ENCODE results near the gene NRP1. TPM values are rescaled to one million over a fixed set of nuclear protein-coding genes. Genes with fewer than 3 reads are reported as not detected.

The NRP1 gene
- total RNA-seq, 1 donor from 2014 or later, result 122 TPM

DNA sequence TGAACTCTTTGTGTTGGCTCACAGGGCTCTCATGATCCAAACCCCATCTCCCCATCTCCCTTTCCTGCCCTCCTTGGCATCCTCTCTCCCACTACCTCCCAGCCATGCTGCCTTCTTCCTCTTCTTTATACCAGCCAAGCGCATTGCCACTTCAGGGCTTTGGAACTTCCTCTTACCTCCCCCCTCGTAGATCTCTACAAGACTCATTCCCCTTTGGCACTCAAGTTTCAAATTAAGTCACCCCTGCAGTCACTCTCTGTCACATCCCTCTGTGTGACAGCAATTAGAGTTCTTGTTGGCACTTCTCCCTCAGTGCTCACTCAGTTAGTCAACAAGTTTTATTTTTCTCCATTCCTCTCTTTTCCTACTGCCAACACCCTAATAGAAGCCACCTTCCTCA is 20.8 kb upstream of the NRP1 start:
- Histone ChIP-seq H3K36me3 (no peaks in the 10 kb centered on the region), H3K4me3 (no peak overlapping the region), H3K27ac (no peak overlapping the region), H3K27me3 (no peaks in the 10 kb centered on the region), H3K4me1 (no peaks in the 10 kb centered on the region), H3K9me3 (no peaks in the 10 kb centered on the region)
- TF ChIP-seq CTCF (IDR thresholded peaks at IDR 0.05), result no peak
- no peak for DNase-seq (ENCODE audit: low spot score in 2 of 2)
- intact Hi-C loops (cut with DNase I), result no loop called here

DNA sequence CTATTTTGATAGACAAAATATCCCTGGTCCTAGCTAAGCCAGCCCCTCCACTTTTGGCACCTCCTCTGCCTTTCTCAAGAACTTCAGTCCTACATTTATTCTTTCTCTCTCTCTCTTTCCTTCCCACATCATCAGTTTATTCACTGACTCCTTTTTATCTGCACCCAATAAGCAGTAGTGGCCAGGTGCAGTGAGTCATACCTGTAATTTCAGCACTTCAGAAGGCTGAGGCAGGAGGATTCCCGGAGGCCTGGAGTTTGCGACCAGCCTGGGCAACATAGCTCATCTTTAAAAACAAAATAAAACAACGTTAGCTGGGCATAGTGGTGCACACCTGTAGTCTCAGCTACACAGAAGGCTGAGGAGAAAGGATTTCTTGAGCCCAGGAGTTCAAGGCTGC is 19.4 kb upstream of the NRP1 start:
- H3K27ac ChIP-seq, result no peak overlapping the region
- no peaks in the 10 kb centered on the region for H3K9me3 ChIP-seq
- H3K4me3 ChIP-seq, result no peak overlapping the region
- TF ChIP-seq CTCF (IDR thresholded peaks at IDR 0.05), result no peak
- no peaks in the 10 kb centered on the region for H3K4me1 ChIP-seq
- no peak for DNase-seq (ENCODE audit: low spot score in 2 of 2)
- intact Hi-C loops (cut with DNase I), result no loop called here
- H3K27me3 ChIP-seq, result no peaks in the 10 kb centered on the region
- no peaks in the 10 kb centered on the region for H3K36me3 ChIP-seq

DNA sequence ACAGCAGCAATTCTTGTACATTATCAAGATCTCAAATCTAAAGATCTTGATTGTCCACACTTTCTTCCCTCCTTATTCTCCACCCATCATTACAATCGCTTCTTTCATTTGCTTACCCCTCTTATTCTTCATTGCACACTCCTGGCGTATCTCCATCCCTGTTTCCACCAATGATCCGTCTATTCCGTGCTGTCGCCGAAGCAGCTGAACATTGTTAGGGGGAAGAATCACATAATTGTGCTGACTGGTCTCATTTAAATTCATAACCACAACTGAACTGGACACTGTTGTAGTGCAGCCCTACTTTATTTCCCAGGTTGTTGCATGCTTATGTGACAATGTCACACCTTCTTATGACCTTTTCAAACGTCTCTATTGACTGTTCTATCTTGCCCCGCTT is 18.9 kb upstream of the NRP1 start:
- Histone ChIP-seq H3K27me3 (no peaks in the 10 kb centered on the region), H3K4me1 (no peaks in the 10 kb centered on the region), H3K9me3 (no peaks in the 10 kb centered on the region), H3K36me3 (no peaks in the 10 kb centered on the region), H3K27ac (no peak overlapping the region), H3K4me3 (no peak overlapping the region)
- intact Hi-C loops (cut with DNase I), result no loop called here
- DNase-seq (ENCODE audit: low spot score in 2 of 2), result no peak
- no peak for TF ChIP-seq CTCF (IDR thresholded peaks at IDR 0.05)

GRCh38 chr10:33352615-33353014 is 18.1 kb upstream of the NRP1 start:
- DNase-seq (ENCODE audit: low spot score in 2 of 2), result no peak
- no peak for TF ChIP-seq CTCF (IDR thresholded peaks at IDR 0.05)
- H3K36me3 ChIP-seq, result no peaks in the 10 kb centered on the region
- H3K4me1 ChIP-seq, result no peaks in the 10 kb centered on the region
- no peak overlapping the region for H3K4me3 ChIP-seq
- H3K27me3 ChIP-seq, result no peaks in the 10 kb centered on the region
- H3K27ac ChIP-seq, result no peak overlapping the region
- intact Hi-C loops (cut with DNase I), result no loop called here
- H3K9me3 ChIP-seq, result no peaks in the 10 kb centered on the region

DNA sequence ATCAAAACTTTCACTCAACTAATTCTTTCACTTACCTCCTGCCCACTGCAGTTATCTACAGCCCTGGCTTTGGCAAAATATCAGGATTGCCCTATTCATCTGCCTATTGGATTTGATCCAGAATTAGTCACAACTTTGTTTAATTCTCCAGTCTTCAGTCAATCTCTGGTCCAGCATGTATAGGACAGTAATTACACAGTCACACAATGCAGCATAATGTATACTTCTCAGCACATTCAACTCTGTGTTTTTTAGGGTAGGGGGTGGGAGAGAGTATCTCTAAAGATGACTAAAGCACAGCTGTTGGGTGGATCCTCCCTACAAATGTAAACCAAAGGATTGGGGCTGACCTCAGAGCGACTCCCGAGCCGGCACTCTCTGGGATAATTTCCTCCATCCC is 17.7 kb upstream of the NRP1 start:
- Histone ChIP-seq H3K27me3 (no peaks in the 10 kb centered on the region), H3K27ac (no peak overlapping the region), H3K9me3 (no peaks in the 10 kb centered on the region), H3K36me3 (no peaks in the 10 kb centered on the region), H3K4me1 (no peaks in the 10 kb centered on the region), H3K4me3 (no peak overlapping the region)
- DNase-seq (ENCODE audit: low spot score in 2 of 2), result no peak
- intact Hi-C loops (cut with DNase I), result no loop called here
- no peak for TF ChIP-seq CTCF (IDR thresholded peaks at IDR 0.05)

- no peak for DNase-seq (ENCODE audit: low spot score in 2 of 2)
- TF ChIP-seq CTCF (IDR thresholded peaks at IDR 0.05), result no peak
- H3K4me1 ChIP-seq, result no peaks in the 10 kb centered on the region
- no peaks in the 10 kb centered on the region for H3K27me3 ChIP-seq
- H3K9me3 ChIP-seq, result no peaks in the 10 kb centered on the region
- intact Hi-C loops (cut with DNase I), result no loop called here
- H3K4me3 ChIP-seq, result no peak overlapping the region
- H3K27ac ChIP-seq, result no peak overlapping the region
- H3K36me3 ChIP-seq, result no peaks in the 10 kb centered on the region
These were observed 15.6 kb upstream of the NRP1 start for GRCh38 chr10:33350041-33350440.
